ENCODE measurements around the gene FEZF2.

Gene FEZF2

GRCh38 chr3:62373714-62374333 is 474 bp upstream of the FEZF2 start:
- H3K27me3 ChIP-seq (ENCODE audit: control insufficient read depth in 2 of 2, insufficient read depth in 2 of 2, low read length in 2 of 2) = peaks cover 55 to 77% of the 10 kb centered on the region in 2 donors
- H3K9me3 ChIP-seq (ENCODE audit: control insufficient read depth in 2 of 2, low read length in 2 of 2) = peaks cover 0 to 2% of the 10 kb centered on the region in 2 donors
- no peak overlapping the region for H3K4me3 ChIP-seq (ENCODE audit: low read length in 2 of 2)
- no peak overlapping the region for H3K9ac ChIP-seq (ENCODE audit: low read depth in 1 of 2, low read length in 2 of 2)
- no peaks in the 10 kb centered on the region for H3K4me1 ChIP-seq (ENCODE audit: control insufficient read depth in 2 of 2, insufficient read depth in 2 of 2, low read length in 2 of 2)
- no peak overlapping the region for H3K27ac ChIP-seq (ENCODE audit: low read depth in 2 of 2, low read length in 2 of 2)
- no peaks in the 10 kb centered on the region for H3K36me3 ChIP-seq (ENCODE audit: control insufficient read depth in 2 of 2, insufficient read depth in 2 of 2, low read length in 2 of 2)

- H3K27ac ChIP-seq (ENCODE audit: low read depth in 2 of 2, low read length in 2 of 2) = no peak overlapping the region
- peaks cover 62 to 82% of the 10 kb centered on the region in 2 donors for H3K27me3 ChIP-seq (ENCODE audit: control insufficient read depth in 2 of 2, insufficient read depth in 2 of 2, low read length in 2 of 2)
- H3K9ac ChIP-seq (ENCODE audit: low read depth in 1 of 2, low read length in 2 of 2) = no peak overlapping the region
- no peak overlapping the region for H3K4me3 ChIP-seq (ENCODE audit: low read length in 2 of 2)
- no peaks in the 10 kb centered on the region for H3K36me3 ChIP-seq (ENCODE audit: control insufficient read depth in 2 of 2, insufficient read depth in 2 of 2, low read length in 2 of 2)
- H3K9me3 ChIP-seq (ENCODE audit: control insufficient read depth in 2 of 2, low read length in 2 of 2) = peaks cover 0 to 2% of the 10 kb centered on the region in 2 donors
- H3K4me1 ChIP-seq (ENCODE audit: control insufficient read depth in 2 of 2, insufficient read depth in 2 of 2, low read length in 2 of 2) = no peaks in the 10 kb centered on the region
Observed at GRCh38 chr3:62372621-62373041, 719 bp downstream of the FEZF2 start.

GRCh38 chr3:62371720-62372591 is 1.4 kb downstream of the FEZF2 start:
- H3K36me3 ChIP-seq (ENCODE audit: control insufficient read depth in 2 of 2, insufficient read depth in 2 of 2, low read length in 2 of 2) = no peaks in the 10 kb centered on the region
- H3K27ac ChIP-seq (ENCODE audit: low read depth in 2 of 2, low read length in 2 of 2) = no peak overlapping the region
- H3K9me3 ChIP-seq (ENCODE audit: control insufficient read depth in 2 of 2, low read length in 2 of 2) = peaks cover 0 to 2% of the 10 kb centered on the region in 2 donors
- H3K9ac ChIP-seq (ENCODE audit: low read depth in 1 of 2, low read length in 2 of 2) = no peak overlapping the region
- H3K4me3 ChIP-seq (ENCODE audit: low read length in 2 of 2) = no peak overlapping the region
- peaks cover 65 to 86% of the 10 kb centered on the region in 2 donors for H3K27me3 ChIP-seq (ENCODE audit: control insufficient read depth in 2 of 2, insufficient read depth in 2 of 2, low read length in 2 of 2)
- no peaks in the 10 kb centered on the region for H3K4me1 ChIP-seq (ENCODE audit: control insufficient read depth in 2 of 2, insufficient read depth in 2 of 2, low read length in 2 of 2)

GRCh38 chr3:62370858-62371719 is 2.3 kb downstream of the FEZF2 start:
- no peak overlapping the region for H3K9ac ChIP-seq (ENCODE audit: low read depth in 1 of 2, low read length in 2 of 2)
- H3K9me3 ChIP-seq (ENCODE audit: control insufficient read depth in 2 of 2, low read length in 2 of 2) = peaks cover 0 to 2% of the 10 kb centered on the region in 2 donors
- no peak overlapping the region for H3K4me3 ChIP-seq (ENCODE audit: low read length in 2 of 2)
- peaks cover 61 to 85% of the 10 kb centered on the region in 2 donors for H3K27me3 ChIP-seq (ENCODE audit: control insufficient read depth in 2 of 2, insufficient read depth in 2 of 2, low read length in 2 of 2)
- H3K27ac ChIP-seq (ENCODE audit: low read depth in 2 of 2, low read length in 2 of 2) = no peak overlapping the region
- H3K4me1 ChIP-seq (ENCODE audit: control insufficient read depth in 2 of 2, insufficient read depth in 2 of 2, low read length in 2 of 2) = no peaks in the 10 kb centered on the region
- no peaks in the 10 kb centered on the region for H3K36me3 ChIP-seq (ENCODE audit: control insufficient read depth in 2 of 2, insufficient read depth in 2 of 2, low read length in 2 of 2)

GRCh38 chr3:62370112-62370857 is 3.1 kb downstream of the FEZF2 start:
- no peak overlapping the region for H3K27ac ChIP-seq (ENCODE audit: low read depth in 2 of 2, low read length in 2 of 2)
- H3K27me3 ChIP-seq (ENCODE audit: control insufficient read depth in 2 of 2, insufficient read depth in 2 of 2, low read length in 2 of 2) = peaks cover 58 to 81% of the 10 kb centered on the region in 2 donors
- H3K36me3 ChIP-seq (ENCODE audit: control insufficient read depth in 2 of 2, insufficient read depth in 2 of 2, low read length in 2 of 2) = no peaks in the 10 kb centered on the region
- no peak overlapping the region for H3K9ac ChIP-seq (ENCODE audit: low read depth in 1 of 2, low read length in 2 of 2)
- H3K4me3 ChIP-seq (ENCODE audit: low read length in 2 of 2) = no peak overlapping the region
- H3K9me3 ChIP-seq (ENCODE audit: control insufficient read depth in 2 of 2, low read length in 2 of 2) = peaks cover 0 to 2% of the 10 kb centered on the region in 2 donors
- H3K4me1 ChIP-seq (ENCODE audit: control insufficient read depth in 2 of 2, insufficient read depth in 2 of 2, low read length in 2 of 2) = no peaks in the 10 kb centered on the region

GRCh38 chr3:62369476-62369743 is 3.9 kb downstream of the FEZF2 start:
- Histone ChIP-seq H3K27ac (ENCODE audit: low read depth in 2 of 2, low read length in 2 of 2) (no peak overlapping the region), H3K9me3 (ENCODE audit: control insufficient read depth in 2 of 2, low read length in 2 of 2) (peaks cover 0 to 2% of the 10 kb centered on the region in 2 donors), H3K4me1 (ENCODE audit: control insufficient read depth in 2 of 2, insufficient read depth in 2 of 2, low read length in 2 of 2) (no peaks in the 10 kb centered on the region), H3K27me3 (ENCODE audit: control insufficient read depth in 2 of 2, insufficient read depth in 2 of 2, low read length in 2 of 2) (peaks cover 56 to 76% of the 10 kb centered on the region in 2 donors), H3K4me3 (ENCODE audit: low read length in 2 of 2) (no peak overlapping the region), H3K36me3 (ENCODE audit: control insufficient read depth in 2 of 2, insufficient read depth in 2 of 2, low read length in 2 of 2) (no peaks in the 10 kb centered on the region), H3K9ac (ENCODE audit: low read depth in 1 of 2, low read length in 2 of 2) (no peak overlapping the region)

- Histone ChIP-seq H3K27me3 (ENCODE audit: control insufficient read depth in 2 of 2, insufficient read depth in 2 of 2, low read length in 2 of 2) (peaks cover 51 to 72% of the 10 kb centered on the region in 2 donors), H3K36me3 (ENCODE audit: control insufficient read depth in 2 of 2, insufficient read depth in 2 of 2, low read length in 2 of 2) (no peaks in the 10 kb centered on the region), H3K4me3 (ENCODE audit: low read length in 2 of 2) (no peak overlapping the region), H3K4me1 (ENCODE audit: control insufficient read depth in 2 of 2, insufficient read depth in 2 of 2, low read length in 2 of 2) (no peaks in the 10 kb centered on the region), H3K9me3 (ENCODE audit: control insufficient read depth in 2 of 2, low read length in 2 of 2) (peaks cover 0 to 2% of the 10 kb centered on the region in 2 donors), H3K27ac (ENCODE audit: low read depth in 2 of 2, low read length in 2 of 2) (no peak overlapping the region), H3K9ac (ENCODE audit: low read depth in 1 of 2, low read length in 2 of 2) (no peak overlapping the region)
Observed at GRCh38 chr3:62368705-62369475, 4.5 kb downstream of the FEZF2 start.

GRCh38 chr3:62368290-62368704 is 5.1 kb downstream of the FEZF2 start:
- Histone ChIP-seq H3K27me3 (ENCODE audit: control insufficient read depth in 2 of 2, insufficient read depth in 2 of 2, low read length in 2 of 2) (peaks cover 51 to 69% of the 10 kb centered on the region in 2 donors), H3K4me3 (ENCODE audit: low read length in 2 of 2) (no peak overlapping the region)

GRCh38 chr3:62367763-62368195 is 5.6 kb downstream of the FEZF2 start:
- Histone ChIP-seq H3K4me1 (ENCODE audit: control insufficient read depth in 2 of 2, insufficient read depth in 2 of 2, low read length in 2 of 2) (no peaks in the 10 kb centered on the region), H3K9ac (ENCODE audit: low read depth in 1 of 2, low read length in 2 of 2) (no peak overlapping the region), H3K36me3 (ENCODE audit: control insufficient read depth in 2 of 2, insufficient read depth in 2 of 2, low read length in 2 of 2) (no peaks in the 10 kb centered on the region), H3K27ac (ENCODE audit: low read depth in 2 of 2, low read length in 2 of 2) (no peak overlapping the region), H3K9me3 (ENCODE audit: control insufficient read depth in 2 of 2, low read length in 2 of 2) (peaks cover 0 to 2% of the 10 kb centered on the region in 2 donors), H3K4me3 (ENCODE audit: low read length in 2 of 2) (no peak overlapping the region), H3K27me3 (ENCODE audit: control insufficient read depth in 2 of 2, insufficient read depth in 2 of 2, low read length in 2 of 2) (peaks cover 51 to 66% of the 10 kb centered on the region in 2 donors)

More at GRCh38 chr3:62368290-62368704, 5.1 kb downstream of the FEZF2 start:
- H3K9me3 ChIP-seq (ENCODE audit: control insufficient read depth in 2 of 2, low read length in 2 of 2) = peaks cover 0 to 2% of the 10 kb centered on the region in 2 donors
- H3K36me3 ChIP-seq (ENCODE audit: control insufficient read depth in 2 of 2, insufficient read depth in 2 of 2, low read length in 2 of 2) = no peaks in the 10 kb centered on the region
- H3K27ac ChIP-seq (ENCODE audit: low read depth in 2 of 2, low read length in 2 of 2) = no peak overlapping the region
- no peaks in the 10 kb centered on the region for H3K4me1 ChIP-seq (ENCODE audit: control insufficient read depth in 2 of 2, insufficient read depth in 2 of 2, low read length in 2 of 2)
- H3K9ac ChIP-seq (ENCODE audit: low read depth in 1 of 2, low read length in 2 of 2) = no peak overlapping the region

Measured in mucosa of rectum (tissue), 2 donors.